ENCODE data around the gene C3orf49. TPM values are rescaled to one million over a fixed set of nuclear protein-coding genes. Genes with fewer than 3 reads are reported as not detected.

C3orf49 gene
- total RNA-seq, 2 donors from 2014 or later = not detected

DNA sequence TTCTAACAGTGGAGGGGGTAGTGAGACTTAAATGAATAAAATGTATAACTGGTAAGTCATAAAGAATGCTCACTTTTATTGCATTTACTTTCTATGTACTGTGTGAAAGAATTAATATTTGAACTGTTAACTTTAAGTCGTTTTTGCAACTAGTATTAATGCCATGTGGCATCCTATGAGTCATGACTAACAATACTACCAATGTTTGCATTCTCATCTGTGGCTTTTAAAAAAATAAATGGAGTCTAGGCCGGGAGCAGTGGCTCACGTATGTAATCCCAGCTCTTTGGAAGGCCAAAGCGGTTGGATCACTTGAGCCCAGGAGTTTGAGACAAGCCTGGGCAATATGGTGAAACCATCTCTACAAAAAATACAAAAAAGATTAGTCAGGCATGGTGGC lies 5.2 kb downstream of the C3orf49 start:
- ATAC-seq (replicated peaks) = no peak
- no peaks in the 10 kb centered on the region for H3K27me3 Mint-ChIP-seq
- no peak overlapping the region for H3K27ac Mint-ChIP-seq
- no peaks in the 10 kb centered on the region for H3K36me3 Mint-ChIP-seq (ENCODE audit: low read depth)
- H3K4me3 Mint-ChIP-seq = no peak overlapping the region
- H3K9me3 Mint-ChIP-seq = no peaks in the 10 kb centered on the region
- no peaks in the 10 kb centered on the region for H3K4me1 Mint-ChIP-seq

- no peaks in the 10 kb centered on the region for H3K9me3 Mint-ChIP-seq
- no peak overlapping the region for H3K4me3 Mint-ChIP-seq
- H3K27me3 Mint-ChIP-seq = no peaks in the 10 kb centered on the region
- H3K4me1 Mint-ChIP-seq = no peaks in the 10 kb centered on the region
- H3K27ac Mint-ChIP-seq = no peak overlapping the region
- ATAC-seq (replicated peaks) = no peak
- peaks cover 54% of the 10 kb centered on the region for H3K36me3 Mint-ChIP-seq (ENCODE audit: low read depth)
Observed at GRCh38 chr3:63830526-63830925, 11.4 kb downstream of the C3orf49 start.

- no peaks in the 10 kb centered on the region for H3K4me1 Mint-ChIP-seq
- H3K36me3 Mint-ChIP-seq (ENCODE audit: low read depth) = peaks cover 68% of the 10 kb centered on the region
- no peaks in the 10 kb centered on the region for H3K27me3 Mint-ChIP-seq
- no peak for ATAC-seq (replicated peaks)
- H3K9me3 Mint-ChIP-seq = no peaks in the 10 kb centered on the region
- no peak overlapping the region for H3K27ac Mint-ChIP-seq
- no peak overlapping the region for H3K4me3 Mint-ChIP-seq
Observed at GRCh38 chr3:63832395-63832794, 13.3 kb downstream of the C3orf49 start.

DNA sequence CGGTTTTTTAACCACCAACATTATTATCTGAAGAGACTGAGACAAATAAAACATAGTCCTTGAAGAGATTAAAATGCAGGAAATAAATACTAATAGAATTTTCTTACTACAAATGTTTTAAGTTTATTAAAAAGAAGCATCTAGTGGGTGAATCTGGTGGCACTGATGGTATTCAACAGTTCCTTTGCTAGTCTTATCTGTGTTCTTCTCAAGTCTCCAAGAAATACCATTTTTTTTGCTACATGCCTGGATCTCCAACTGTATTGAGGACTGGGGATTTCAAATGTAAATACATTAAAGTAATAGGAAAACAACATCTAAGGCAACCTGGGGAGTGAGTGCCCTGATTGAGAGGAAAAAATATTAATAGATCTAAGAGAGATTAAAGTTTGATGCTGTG lies 22.6 kb downstream of the C3orf49 start:
- H3K27ac Mint-ChIP-seq = no peak overlapping the region
- no peak for ATAC-seq (replicated peaks)
- H3K27me3 Mint-ChIP-seq = no peaks in the 10 kb centered on the region
- peaks cover 4% of the 10 kb centered on the region for H3K4me1 Mint-ChIP-seq
- H3K9me3 Mint-ChIP-seq = no peaks in the 10 kb centered on the region
- H3K36me3 Mint-ChIP-seq (ENCODE audit: low read depth) = peaks cover 3% of the 10 kb centered on the region
- no peak overlapping the region for H3K4me3 Mint-ChIP-seq

- Mint-ChIP-seq H3K36me3 (ENCODE audit: low read depth) (no peaks in the 10 kb centered on the region), H3K27ac (no peak overlapping the region)
Observed at GRCh38 chr3:63842127-63842526, 23.0 kb downstream of the C3orf49 start.

GRCh38 chr3:63845215-63845614 lies 26.1 kb downstream of the C3orf49 start:
- H3K36me3 Mint-ChIP-seq (ENCODE audit: low read depth) = no peaks in the 10 kb centered on the region

More at GRCh38 chr3:63842127-63842526, 23.0 kb downstream of the C3orf49 start:
- no peak for ATAC-seq (replicated peaks)
- no peak overlapping the region for H3K4me3 Mint-ChIP-seq
- peaks cover 4% of the 10 kb centered on the region for H3K4me1 Mint-ChIP-seq
- H3K9me3 Mint-ChIP-seq = no peaks in the 10 kb centered on the region
- no peaks in the 10 kb centered on the region for H3K27me3 Mint-ChIP-seq

DNA sequence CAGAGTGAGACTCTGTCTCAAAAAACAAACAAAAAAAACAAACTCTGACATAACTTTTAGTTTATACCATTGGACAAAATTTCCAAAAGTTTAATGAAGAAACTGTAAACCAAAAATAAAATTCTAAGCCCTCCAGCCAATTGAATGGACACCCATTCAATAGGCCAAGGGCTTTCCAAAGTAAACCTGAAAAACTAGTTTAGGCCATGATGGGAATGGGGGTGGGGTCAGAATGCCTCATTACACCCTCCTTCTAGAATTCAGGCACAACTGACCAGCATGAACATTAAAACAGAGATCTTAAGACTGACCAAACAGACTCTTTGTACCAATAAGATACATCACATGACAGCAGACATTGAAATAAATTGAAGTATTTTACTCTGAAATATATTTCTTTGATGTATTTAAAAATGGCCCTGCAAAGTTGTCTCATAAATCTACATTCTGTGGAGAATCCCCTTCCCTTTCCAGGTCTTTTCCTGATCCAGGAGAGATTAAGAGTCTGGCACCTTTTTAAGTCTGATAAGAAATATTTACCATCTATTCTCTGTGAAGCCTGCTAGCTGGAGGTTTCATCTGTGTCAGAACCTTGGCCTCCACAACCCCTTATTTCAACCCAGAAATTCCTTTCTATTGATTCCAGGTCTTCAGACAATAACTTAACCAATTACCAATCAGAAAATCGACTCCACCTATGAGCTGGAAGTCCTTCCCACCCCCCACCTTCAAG lies 28.8 kb downstream of the C3orf49 start:
- H3K9me3 Mint-ChIP-seq = no peaks in the 10 kb centered on the region
- no peak for ATAC-seq (replicated peaks)
- no peak overlapping the region for H3K27ac Mint-ChIP-seq
- H3K36me3 Mint-ChIP-seq (ENCODE audit: low read depth) = no peaks in the 10 kb centered on the region
- H3K4me1 Mint-ChIP-seq = peaks cover 12% of the 10 kb centered on the region
- H3K27me3 Mint-ChIP-seq = no peaks in the 10 kb centered on the region
- no peak overlapping the region for H3K4me3 Mint-ChIP-seq

More at GRCh38 chr3:63845215-63845614, 26.1 kb downstream of the C3orf49 start:
- Mint-ChIP-seq H3K9me3 (no peaks in the 10 kb centered on the region), H3K4me1 (peaks cover 4% of the 10 kb centered on the region), H3K27ac (no peak overlapping the region), H3K27me3 (no peaks in the 10 kb centered on the region), H3K4me3 (no peak overlapping the region)
- ATAC-seq (replicated peaks) = no peak

DNA sequence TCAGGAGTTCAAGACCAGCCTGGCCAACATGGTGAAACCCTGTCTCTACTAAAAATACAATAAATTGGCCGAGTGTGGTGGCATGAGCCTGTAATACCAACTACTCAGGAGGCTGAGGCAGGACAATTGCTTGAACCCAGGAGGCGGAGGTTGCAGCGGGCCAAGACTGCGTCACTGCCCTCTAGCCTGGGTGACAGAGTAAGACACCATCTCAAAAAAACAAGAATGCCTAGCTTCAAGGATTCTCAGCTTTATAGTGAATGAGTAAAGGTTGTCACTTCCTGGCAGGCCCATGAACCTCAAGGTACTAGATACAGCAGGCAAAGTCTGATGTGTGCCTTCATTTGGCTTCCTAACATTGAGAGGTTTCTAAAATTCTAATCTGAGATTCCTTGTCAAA lies 30.1 kb downstream of the C3orf49 start:
- H3K4me1 Mint-ChIP-seq = peaks cover 8% of the 10 kb centered on the region
- H3K36me3 Mint-ChIP-seq (ENCODE audit: low read depth) = no peaks in the 10 kb centered on the region
- H3K27me3 Mint-ChIP-seq = no peaks in the 10 kb centered on the region
- no peak for ATAC-seq (replicated peaks)
- H3K4me3 Mint-ChIP-seq = no peak overlapping the region
- H3K9me3 Mint-ChIP-seq = no peaks in the 10 kb centered on the region
- H3K27ac Mint-ChIP-seq = no peak overlapping the region

DNA sequence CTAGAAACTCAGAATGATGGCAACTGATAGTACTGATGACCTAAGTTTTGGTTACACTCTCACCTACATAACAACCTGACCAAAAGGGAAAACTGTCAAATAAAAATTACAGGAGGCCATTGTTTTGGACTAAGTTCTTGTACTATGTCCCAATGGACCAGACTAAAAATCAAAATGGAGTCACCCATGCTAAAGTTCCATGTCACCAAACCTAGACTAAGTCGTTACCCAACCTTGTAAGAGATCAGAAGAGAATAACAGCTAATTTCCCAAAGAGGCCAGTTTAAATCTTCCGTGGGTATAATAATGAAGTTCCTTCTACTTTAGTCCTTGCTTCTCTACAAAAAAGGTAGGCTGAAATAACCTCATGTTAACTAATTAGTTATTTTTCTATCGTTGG lies 32.2 kb downstream of the C3orf49 start:
- Mint-ChIP-seq H3K4me3 (no peak overlapping the region), H3K4me1 (peaks cover 8% of the 10 kb centered on the region), H3K36me3 (ENCODE audit: low read depth) (no peaks in the 10 kb centered on the region), H3K9me3 (no peaks in the 10 kb centered on the region), H3K27me3 (no peaks in the 10 kb centered on the region), H3K27ac (no peak overlapping the region)
- no peak for ATAC-seq (replicated peaks)

DNA sequence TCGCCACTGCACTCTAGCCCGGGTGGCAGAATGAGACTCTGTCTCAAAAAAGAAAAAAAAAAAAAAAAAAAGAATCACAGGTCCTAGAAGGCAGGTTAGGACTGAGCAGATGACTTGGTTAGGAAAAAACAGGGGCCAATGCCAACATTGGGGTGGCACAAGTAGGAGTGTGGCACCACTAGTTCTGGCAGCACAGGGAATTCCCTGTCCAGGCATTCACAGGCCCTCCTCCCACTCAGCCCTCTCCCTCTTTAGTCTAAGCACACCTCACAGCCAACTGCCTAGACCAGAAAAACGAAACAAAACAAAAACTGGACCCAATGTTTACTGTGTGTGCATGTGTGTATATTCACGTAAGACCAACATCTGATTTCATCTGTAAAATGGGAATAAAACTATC lies 34.0 kb downstream of the C3orf49 start:
- Mint-ChIP-seq H3K4me1 (peaks cover 13% of the 10 kb centered on the region), H3K27ac (no peak overlapping the region), H3K9me3 (no peaks in the 10 kb centered on the region), H3K4me3 (no peak overlapping the region), H3K36me3 (ENCODE audit: low read depth) (no peaks in the 10 kb centered on the region), H3K27me3 (no peaks in the 10 kb centered on the region)
- ATAC-seq (replicated peaks) = no peak

- Mint-ChIP-seq H3K27ac (no peak overlapping the region), H3K36me3 (ENCODE audit: low read depth) (no peaks in the 10 kb centered on the region), H3K27me3 (no peaks in the 10 kb centered on the region), H3K4me3 (no peak overlapping the region), H3K4me1 (peaks cover 13% of the 10 kb centered on the region), H3K9me3 (no peaks in the 10 kb centered on the region)
- ATAC-seq (replicated peaks) = peak; percentile 55
Observed at GRCh38 chr3:63855333-63855940, 36.3 kb downstream of the C3orf49 start.

DNA sequence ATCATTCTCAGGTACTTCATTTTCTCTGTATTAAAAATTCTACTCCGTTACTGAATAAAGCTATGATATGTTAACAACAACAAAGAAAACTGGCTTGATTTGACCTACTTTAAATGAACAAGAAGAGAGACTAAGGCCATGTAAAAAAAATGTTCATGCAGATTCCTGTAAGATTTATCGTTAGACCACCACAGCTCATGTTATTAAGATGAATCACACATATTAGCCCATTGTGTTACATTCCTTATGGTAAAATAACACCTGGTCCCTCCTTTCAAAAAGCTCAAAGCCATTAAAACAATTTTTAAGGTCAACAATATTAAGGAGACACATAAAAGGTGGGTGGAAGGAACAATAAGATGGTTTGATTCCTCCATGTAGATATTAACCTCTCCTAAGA lies 38.2 kb downstream of the C3orf49 start:
- Mint-ChIP-seq H3K27me3 (no peaks in the 10 kb centered on the region), H3K4me1 (peaks cover 12% of the 10 kb centered on the region), H3K4me3 (no peak overlapping the region), H3K9me3 (no peaks in the 10 kb centered on the region), H3K27ac (no peak overlapping the region), H3K36me3 (ENCODE audit: low read depth) (no peaks in the 10 kb centered on the region)
- ATAC-seq (replicated peaks) = no peak

GRCh38 chr3:63860776-63861175 lies 41.7 kb downstream of the C3orf49 start:
- peaks cover 22% of the 10 kb centered on the region for H3K4me1 Mint-ChIP-seq
- H3K27me3 Mint-ChIP-seq = no peaks in the 10 kb centered on the region
- H3K36me3 Mint-ChIP-seq (ENCODE audit: low read depth) = peaks cover 22% of the 10 kb centered on the region
- no peaks in the 10 kb centered on the region for H3K9me3 Mint-ChIP-seq
- no peak for ATAC-seq (replicated peaks)
- no peak overlapping the region for H3K4me3 Mint-ChIP-seq
- no peak overlapping the region for H3K27ac Mint-ChIP-seq

DNA sequence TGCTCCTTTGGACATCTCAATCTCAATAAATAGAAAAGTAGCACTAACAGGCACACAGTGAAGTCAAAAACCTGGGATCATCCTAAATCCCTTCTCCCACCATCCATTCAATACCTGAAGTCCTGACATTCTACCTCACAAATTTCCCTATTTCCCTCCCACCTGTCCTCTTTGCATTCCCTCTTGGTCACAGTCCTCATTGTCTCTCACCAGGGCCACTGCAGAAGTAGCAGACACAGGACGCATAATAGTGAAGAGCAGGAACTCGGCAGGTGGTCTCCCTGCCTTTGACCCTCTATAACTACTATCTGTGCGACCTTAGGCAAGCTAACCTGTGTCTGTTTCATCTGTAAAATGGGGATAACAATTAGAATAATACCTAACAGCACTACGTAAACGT lies 42.2 kb downstream of the C3orf49 start:
- Mint-ChIP-seq H3K4me3 (no peak overlapping the region), H3K4me1 (peaks cover 22% of the 10 kb centered on the region), H3K36me3 (ENCODE audit: low read depth) (peaks cover 27% of the 10 kb centered on the region), H3K27me3 (no peaks in the 10 kb centered on the region), H3K9me3 (no peaks in the 10 kb centered on the region), H3K27ac (peak overlapping the region; percentile 10)
- ATAC-seq (replicated peaks) = no peak

DNA sequence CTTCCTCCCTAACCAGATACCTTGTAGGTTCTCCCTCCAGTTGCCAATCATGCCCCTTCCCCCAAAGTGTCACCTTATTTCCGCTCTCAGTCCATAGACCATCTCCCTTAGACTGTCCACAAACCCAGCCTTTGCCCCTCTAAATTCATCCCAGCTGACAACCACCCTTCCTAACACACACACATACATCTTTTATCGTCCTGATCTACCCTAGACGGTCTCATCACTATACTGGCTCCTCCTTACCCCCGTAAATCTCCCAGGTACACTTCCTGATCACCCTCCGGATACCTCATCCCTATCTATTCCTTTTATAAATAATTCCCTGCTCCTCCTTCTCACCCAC lies 43.7 kb downstream of the C3orf49 start:
- no peaks in the 10 kb centered on the region for H3K9me3 Mint-ChIP-seq
- ATAC-seq (replicated peaks) = peak; percentile 19

More for the DNA sequence above, 43.7 kb downstream of the C3orf49 start:
- Mint-ChIP-seq H3K4me3 (peak overlapping the region; percentile 88), H3K27ac (peak overlapping the region; percentile 90), H3K27me3 (no peaks in the 10 kb centered on the region), H3K36me3 (ENCODE audit: low read depth) (peaks cover 39% of the 10 kb centered on the region), H3K4me1 (peaks cover 22% of the 10 kb centered on the region)
